ENCODE data around the gene GLIS1. TPM values are rescaled to one million over a fixed set of nuclear protein-coding genes. Genes with fewer than 3 reads are reported as not detected.
A peak's percentile ranks its signal among the peaks of the same experiment; 100 is the strongest.

The GLIS1 gene
- polyA plus RNA-seq, 1 experiment: 1.9 TPM

GRCh38 chr1:53731779-53732305 is 7.1 kb downstream of the GLIS1 start:
- Histone ChIP-seq H3K36me3 (ENCODE audit: control insufficient read depth, insufficient read depth, low read length) (no peaks in the 10 kb centered on the region), H3K4me3 (ENCODE audit: low read depth, low read length) (no peak overlapping the region), H3K27me3 (ENCODE audit: control insufficient read depth, insufficient read depth, low read length) (no peaks in the 10 kb centered on the region)
- CTCF ChIA-PET: interaction anchor here (0.9 to 1.6 kb wide), 2 partner anchors 13 to 16 kb away, joined by 3 read pairs; no protein-coding TSS in a partner anchor
- peak; percentile 40 for DNase-seq (ENCODE audit: low read depth)
- TF ChIP-seq CTCF (IDR thresholded peaks at IDR 0.05; ENCODE audit: insufficient read depth, low read depth, low read length): no peak
- POLR2A ChIA-PET: interaction anchor here (0.7 kb wide), 1 partner anchor 148 kb away, joined by 4 read pairs; no protein-coding TSS in a partner anchor

- no peak for DNase-seq (ENCODE audit: low read depth)
- H3K36me3 ChIP-seq (ENCODE audit: control insufficient read depth, insufficient read depth, low read length): no peaks in the 10 kb centered on the region; the same call in 1 of the 2 replicates
- no peak for TF ChIP-seq CTCF (IDR thresholded peaks at IDR 0.05; ENCODE audit: insufficient read depth, low read depth, low read length)
- H3K27me3 ChIP-seq (ENCODE audit: control insufficient read depth, insufficient read depth, low read length): no peaks in the 10 kb centered on the region
- ChIA-PET CTCF (interaction anchor here (0.9 kb wide), 1 partner anchor 13 kb away, joined by 3 read pairs; no protein-coding TSS in a partner anchor), POLR2A (no interaction called here)
- H3K4me3 ChIP-seq (ENCODE audit: low read depth, low read length): no peak overlapping the region
Observed at GRCh38 chr1:53731043-53731600, 7.8 kb downstream of the GLIS1 start.

GRCh38 chr1:53730224-53730865 is 8.6 kb downstream of the GLIS1 start:
- DNase-seq (ENCODE audit: low read depth): no peak
- Histone ChIP-seq H3K27me3 (ENCODE audit: control insufficient read depth, insufficient read depth, low read length) (no peaks in the 10 kb centered on the region), H3K36me3 (ENCODE audit: control insufficient read depth, insufficient read depth, low read length) (no peaks in the 10 kb centered on the region; the same call in 1 of the 2 replicates), H3K4me3 (ENCODE audit: low read depth, low read length) (no peak overlapping the region)
- ChIA-PET POLR2A (no interaction called here), CTCF (interaction anchor here (0.8 kb wide), 1 partner anchor 14 kb away, joined by 4 read pairs; no protein-coding TSS in a partner anchor)
- TF ChIP-seq CTCF (IDR thresholded peaks at IDR 0.05; ENCODE audit: insufficient read depth, low read depth, low read length): no peak

- POLR2A ChIA-PET: no interaction called here
- DNase-seq (ENCODE audit: low read depth): no peak
- no peak for TF ChIP-seq CTCF (IDR thresholded peaks at IDR 0.05; ENCODE audit: insufficient read depth, low read depth, low read length)
- H3K4me3 ChIP-seq (ENCODE audit: low read depth, low read length): no peak overlapping the region
- no peaks in the 10 kb centered on the region; the same call in 1 of the 2 replicates for H3K36me3 ChIP-seq (ENCODE audit: control insufficient read depth, insufficient read depth, low read length)
- CTCF ChIA-PET: interaction anchor here (0.8 kb wide), 1 partner anchor 13 kb away, joined by 4 read pairs; no protein-coding TSS in a partner anchor
- H3K27me3 ChIP-seq (ENCODE audit: control insufficient read depth, insufficient read depth, low read length): no peaks in the 10 kb centered on the region
Observed at GRCh38 chr1:53729456-53730223, 9.3 kb downstream of the GLIS1 start.

Measured in BJ (cell line).